HEK293T (cell line): ENCODE results near the gene INTS3.

Source experiments
- FOXA1 ChIP-seq: fragments of 450-650 bp; IDR thresholded peaks from 2 replicates; pipeline ENCODE4 v1.6.1; 2016; ENCODE audit warnings: mild to moderate bottlenecking
- SP1 ChIP-seq: fragments of 450-650 bp; IDR thresholded peaks from 2 replicates; pipeline ENCODE4 v1.6.1; 2017

GRCh38 chr1:153698020-153698922 is 29.6 kb upstream of the INTS3 start:
- TF ChIP-seq FOXA1 (no peak), SP1 (no peak)
